GM23338 (cell line): ENCODE results near the gene AGBL4.

Source experiments
- CREB1 ChIP-seq: fragments of 250-450 bp; sonication (Bioruptor Pico); IDR thresholded peaks from 2 replicates; pipeline ENCODE4 v1.5.0; 2020; ENCODE audit warnings: low read depth, mild to moderate bottlenecking, moderate library complexity
- ETS1 ChIP-seq: IDR thresholded peaks from 2 replicates; pipeline ENCODE4 v1.6.1; 2016; ENCODE audit warnings: antibody characterized with exemption
- EZH2 ChIP-seq: fragments of 200-600 bp; sonication (generic); IDR thresholded peaks from one replicate; pipeline ENCODE4 v1.8.0; 2017; ENCODE audit warnings: antibody characterized with exemption, mild to moderate bottlenecking, low read depth; ENCODE audit not compliant: unreplicated experiment
- EZH2phosphoT487 ChIP-seq: fragments of 200-600 bp; sonication (generic); IDR thresholded peaks from one replicate; pipeline ENCODE4 v1.8.1; 2018; ENCODE audit warnings: antibody characterized with exemption; ENCODE audit not compliant: unreplicated experiment
- JUNB ChIP-seq: IDR thresholded peaks from one replicate; pipeline ENCODE4 v1.6.1; 2016; ENCODE audit warnings: antibody characterized with exemption; ENCODE audit not compliant: unreplicated experiment
- NANOG ChIP-seq: IDR thresholded peaks from 2 replicates; pipeline ENCODE4 v1.6.1; 2016; ENCODE audit warnings: antibody characterized with exemption, borderline replicate concordance
- POLR2AphosphoS5 ChIP-seq: IDR thresholded peaks from 2 replicates; pipeline ENCODE4 v1.6.1; 2016; ENCODE audit warnings: antibody characterized with exemption, low read depth
- ZNF331 ChIP-seq: fragments of 250-450 bp; sonication (Bioruptor Pico); IDR thresholded peaks from 2 replicates; pipeline ENCODE4 v1.5.0; 2020; ENCODE audit warnings: low read depth, mild to moderate bottlenecking, moderate library complexity
- TF ChIP-seq, protein P1 (sequence below), 2 experiments: fragments of 200-600 bp in 1 of 2; sonication (generic) in 1 of 2; conservative IDR thresholded peaks; 2 replicates each; pipeline versions ENCODE4 v1.5.1 to v1.6.1; 2016 to 2017; ENCODE audit warnings: antibody characterized with exemption in 2 of 2, low read depth in 2 of 2, mild to moderate bottlenecking in 2 of 2, moderate library complexity in 1 of 2
- TF ChIP-seq, protein P2 (sequence below): IDR thresholded peaks from one replicate; pipeline ENCODE4 v1.6.1; 2018; ENCODE audit warnings: antibody characterized with exemption; ENCODE audit not compliant: unreplicated experiment

DNA sequence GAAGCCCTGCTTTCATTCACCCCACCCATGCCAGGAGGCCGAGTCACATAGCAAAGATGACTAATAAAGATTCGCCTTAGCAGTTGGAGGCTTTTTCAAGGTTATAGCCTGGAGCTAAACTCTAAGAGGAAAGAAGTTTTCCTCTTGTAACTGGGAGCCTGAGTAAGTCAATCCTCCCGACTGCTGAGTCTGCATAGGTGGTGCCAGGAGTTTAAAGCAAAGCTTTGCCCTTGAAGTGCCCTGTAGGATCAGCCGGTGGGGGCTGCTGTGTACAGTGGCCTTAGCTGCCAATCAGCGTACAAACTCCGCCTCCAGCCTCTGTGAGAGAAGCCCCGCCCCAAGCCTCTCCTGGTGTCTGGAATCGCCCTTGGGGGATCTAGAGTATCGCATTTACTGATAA is 1404.2 kb downstream of the AGBL4 start:
- TF ChIP-seq, protein P1, sequence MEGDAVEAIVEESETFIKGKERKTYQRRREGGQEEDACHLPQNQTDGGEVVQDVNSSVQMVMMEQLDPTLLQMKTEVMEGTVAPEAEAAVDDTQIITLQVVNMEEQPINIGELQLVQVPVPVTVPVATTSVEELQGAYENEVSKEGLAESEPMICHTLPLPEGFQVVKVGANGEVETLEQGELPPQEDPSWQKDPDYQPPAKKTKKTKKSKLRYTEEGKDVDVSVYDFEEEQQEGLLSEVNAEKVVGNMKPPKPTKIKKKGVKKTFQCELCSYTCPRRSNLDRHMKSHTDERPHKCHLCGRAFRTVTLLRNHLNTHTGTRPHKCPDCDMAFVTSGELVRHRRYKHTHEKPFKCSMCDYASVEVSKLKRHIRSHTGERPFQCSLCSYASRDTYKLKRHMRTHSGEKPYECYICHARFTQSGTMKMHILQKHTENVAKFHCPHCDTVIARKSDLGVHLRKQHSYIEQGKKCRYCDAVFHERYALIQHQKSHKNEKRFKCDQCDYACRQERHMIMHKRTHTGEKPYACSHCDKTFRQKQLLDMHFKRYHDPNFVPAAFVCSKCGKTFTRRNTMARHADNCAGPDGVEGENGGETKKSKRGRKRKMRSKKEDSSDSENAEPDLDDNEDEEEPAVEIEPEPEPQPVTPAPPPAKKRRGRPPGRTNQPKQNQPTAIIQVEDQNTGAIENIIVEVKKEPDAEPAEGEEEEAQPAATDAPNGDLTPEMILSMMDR (conservative IDR thresholded peaks at IDR 0.05; ENCODE audit: low read depth in 2 of 2) = no peak
- TF ChIP-seq, protein P2, sequence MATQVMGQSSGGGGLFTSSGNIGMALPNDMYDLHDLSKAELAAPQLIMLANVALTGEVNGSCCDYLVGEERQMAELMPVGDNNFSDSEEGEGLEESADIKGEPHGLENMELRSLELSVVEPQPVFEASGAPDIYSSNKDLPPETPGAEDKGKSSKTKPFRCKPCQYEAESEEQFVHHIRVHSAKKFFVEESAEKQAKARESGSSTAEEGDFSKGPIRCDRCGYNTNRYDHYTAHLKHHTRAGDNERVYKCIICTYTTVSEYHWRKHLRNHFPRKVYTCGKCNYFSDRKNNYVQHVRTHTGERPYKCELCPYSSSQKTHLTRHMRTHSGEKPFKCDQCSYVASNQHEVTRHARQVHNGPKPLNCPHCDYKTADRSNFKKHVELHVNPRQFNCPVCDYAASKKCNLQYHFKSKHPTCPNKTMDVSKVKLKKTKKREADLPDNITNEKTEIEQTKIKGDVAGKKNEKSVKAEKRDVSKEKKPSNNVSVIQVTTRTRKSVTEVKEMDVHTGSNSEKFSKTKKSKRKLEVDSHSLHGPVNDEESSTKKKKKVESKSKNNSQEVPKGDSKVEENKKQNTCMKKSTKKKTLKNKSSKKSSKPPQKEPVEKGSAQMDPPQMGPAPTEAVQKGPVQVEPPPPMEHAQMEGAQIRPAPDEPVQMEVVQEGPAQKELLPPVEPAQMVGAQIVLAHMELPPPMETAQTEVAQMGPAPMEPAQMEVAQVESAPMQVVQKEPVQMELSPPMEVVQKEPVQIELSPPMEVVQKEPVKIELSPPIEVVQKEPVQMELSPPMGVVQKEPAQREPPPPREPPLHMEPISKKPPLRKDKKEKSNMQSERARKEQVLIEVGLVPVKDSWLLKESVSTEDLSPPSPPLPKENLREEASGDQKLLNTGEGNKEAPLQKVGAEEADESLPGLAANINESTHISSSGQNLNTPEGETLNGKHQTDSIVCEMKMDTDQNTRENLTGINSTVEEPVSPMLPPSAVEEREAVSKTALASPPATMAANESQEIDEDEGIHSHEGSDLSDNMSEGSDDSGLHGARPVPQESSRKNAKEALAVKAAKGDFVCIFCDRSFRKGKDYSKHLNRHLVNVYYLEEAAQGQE = no peak
- no peak for TF ChIP-seq POLR2AphosphoS5
- no peak for TF ChIP-seq EZH2
- TF ChIP-seq NANOG = no peak
- TF ChIP-seq EZH2phosphoT487 = no peak
- TF ChIP-seq CREB1 = no peak
- no peak for TF ChIP-seq ETS1
- TF ChIP-seq JUNB = no peak
- TF ChIP-seq ZNF331 = no peak
